Measurements from ENCODE around the gene MRPS34.

The MRPS34 gene

DNA sequence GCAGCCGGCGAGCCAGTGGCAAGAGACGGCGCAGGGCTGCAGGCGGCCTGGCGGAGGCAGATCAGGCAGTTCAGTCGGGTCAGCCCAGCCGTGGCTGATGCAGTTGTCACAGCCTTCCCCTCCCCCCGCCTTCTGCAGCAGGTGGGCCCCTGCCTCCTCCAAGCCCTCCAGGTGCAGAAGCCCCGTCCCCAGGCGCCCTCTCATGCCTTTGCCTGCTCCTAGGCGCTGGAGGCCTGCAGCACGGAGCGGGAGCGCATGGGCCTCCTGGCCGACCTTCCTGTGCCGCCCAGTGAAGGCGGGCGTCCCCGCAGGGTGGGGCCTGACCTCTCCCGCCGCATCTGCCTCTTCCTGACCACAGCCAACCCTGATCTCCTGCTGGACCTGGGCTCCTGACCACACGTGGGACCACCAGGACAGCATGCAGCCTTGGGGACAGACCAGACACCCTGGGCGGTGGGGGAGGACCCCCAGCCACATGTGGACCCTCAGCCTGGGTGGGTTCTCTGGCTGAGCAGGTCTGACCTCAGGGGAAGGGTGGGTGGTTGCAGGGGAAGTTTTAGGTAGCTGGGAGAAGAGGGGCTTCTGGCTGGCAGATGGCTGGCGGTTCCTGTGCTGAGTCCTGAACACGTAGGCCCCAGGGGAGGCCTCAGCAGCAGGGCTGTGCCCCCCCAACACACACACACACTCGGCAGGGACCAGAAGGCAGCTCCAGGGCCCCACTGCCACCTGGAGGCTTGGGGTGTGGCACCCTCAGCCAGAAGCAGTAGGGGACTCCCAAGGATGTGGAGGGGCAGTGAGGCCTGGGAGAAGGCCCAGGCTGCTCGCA is 3.1 kb upstream of the MRPS34 start:
- TF ChIP-seq ZFX (IDR thresholded peaks at IDR 0.05), result no peak
- TF ChIP-seq, protein P1, sequence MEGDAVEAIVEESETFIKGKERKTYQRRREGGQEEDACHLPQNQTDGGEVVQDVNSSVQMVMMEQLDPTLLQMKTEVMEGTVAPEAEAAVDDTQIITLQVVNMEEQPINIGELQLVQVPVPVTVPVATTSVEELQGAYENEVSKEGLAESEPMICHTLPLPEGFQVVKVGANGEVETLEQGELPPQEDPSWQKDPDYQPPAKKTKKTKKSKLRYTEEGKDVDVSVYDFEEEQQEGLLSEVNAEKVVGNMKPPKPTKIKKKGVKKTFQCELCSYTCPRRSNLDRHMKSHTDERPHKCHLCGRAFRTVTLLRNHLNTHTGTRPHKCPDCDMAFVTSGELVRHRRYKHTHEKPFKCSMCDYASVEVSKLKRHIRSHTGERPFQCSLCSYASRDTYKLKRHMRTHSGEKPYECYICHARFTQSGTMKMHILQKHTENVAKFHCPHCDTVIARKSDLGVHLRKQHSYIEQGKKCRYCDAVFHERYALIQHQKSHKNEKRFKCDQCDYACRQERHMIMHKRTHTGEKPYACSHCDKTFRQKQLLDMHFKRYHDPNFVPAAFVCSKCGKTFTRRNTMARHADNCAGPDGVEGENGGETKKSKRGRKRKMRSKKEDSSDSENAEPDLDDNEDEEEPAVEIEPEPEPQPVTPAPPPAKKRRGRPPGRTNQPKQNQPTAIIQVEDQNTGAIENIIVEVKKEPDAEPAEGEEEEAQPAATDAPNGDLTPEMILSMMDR (conservative IDR thresholded peaks at IDR 0.05), result no peak
- no peak overlapping the region for H3K27ac ChIP-seq

DNA sequence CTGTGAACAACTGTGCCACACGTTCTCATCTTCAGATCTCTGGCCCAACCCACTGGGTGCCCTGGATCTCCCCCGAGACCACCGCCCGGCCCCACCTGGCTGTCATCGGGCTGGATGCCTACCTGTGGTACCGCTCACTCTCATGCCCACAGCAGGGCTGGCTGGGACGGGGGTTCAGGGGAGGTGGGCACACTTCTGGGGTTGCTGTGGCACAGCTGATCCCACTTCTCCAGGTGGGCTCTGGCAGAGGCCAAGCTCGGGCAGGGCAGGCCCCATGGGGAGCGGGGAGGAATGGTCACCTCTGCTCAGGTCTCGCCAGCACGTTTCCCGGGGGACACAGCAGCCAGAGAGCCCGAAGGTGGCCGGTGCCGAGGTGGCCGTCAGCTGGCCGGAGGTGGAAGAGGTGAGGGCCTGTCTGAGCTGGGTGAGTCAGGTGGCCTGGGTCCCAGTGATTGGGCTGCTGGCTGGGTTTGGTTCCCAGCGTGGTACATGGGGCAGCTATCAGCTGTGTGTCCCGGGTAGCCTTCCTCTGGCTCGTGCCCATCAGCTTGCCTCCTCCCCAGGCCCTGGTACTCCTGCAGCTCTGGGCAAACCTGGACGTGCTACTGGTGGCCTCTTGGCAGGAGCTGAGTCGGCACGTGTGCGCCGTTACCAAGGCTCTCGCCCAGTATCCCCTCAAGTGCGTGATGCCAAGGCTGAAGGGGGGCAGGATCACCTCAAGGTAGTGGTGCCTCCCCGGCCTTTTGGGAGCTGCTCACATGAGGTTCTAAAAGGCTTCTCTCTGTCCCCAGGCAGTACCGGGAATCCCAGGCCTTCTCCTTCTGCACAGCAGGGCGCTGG is 2.3 kb upstream of the MRPS34 start:
- H3K27ac ChIP-seq, result peak overlapping the region; percentile 94; the same call in 1 of the 2 replicates
- no peak for TF ChIP-seq ZFX (IDR thresholded peaks at IDR 0.05)
- TF ChIP-seq, protein P1 (conservative IDR thresholded peaks at IDR 0.05), result no peak

GRCh38 chr16:1774448-1774780 is 1.5 kb upstream of the MRPS34 start:
- peak overlapping the region; percentile 94 for H3K27ac ChIP-seq
- TF ChIP-seq, protein P1 (conservative IDR thresholded peaks at IDR 0.05), result no peak
- TF ChIP-seq ZFX (IDR thresholded peaks at IDR 0.05), result no peak

GRCh38 chr16:1773703-1774447 is 941 bp upstream of the MRPS34 start:
- TF ChIP-seq, protein P1 (conservative IDR thresholded peaks at IDR 0.05), result peak; percentile 57; the same call in 1 of the 2 replicates
- TF ChIP-seq ZFX (IDR thresholded peaks at IDR 0.05), result no peak; the same call in 1 of the 2 replicates

GRCh38 chr16:1772362-1772907 is 499 bp downstream of the MRPS34 start, which contains the start of gene EME2:
Gene EME2 (plus strand): TSS chr16:1772810. CDS start chr16:1773228, 418 bp downstream.
- H3K27ac ChIP-seq, result peak within 1 kb of the TSS; percentile 94
- TF ChIP-seq, protein P1 (conservative IDR thresholded peaks at IDR 0.05), result no peak
- TF ChIP-seq ZFX (IDR thresholded peaks at IDR 0.05), result no peak

More at GRCh38 chr16:1773703-1774447, 941 bp upstream of the MRPS34 start:
- H3K27ac ChIP-seq, result peak overlapping the region; percentile 94

DNA sequence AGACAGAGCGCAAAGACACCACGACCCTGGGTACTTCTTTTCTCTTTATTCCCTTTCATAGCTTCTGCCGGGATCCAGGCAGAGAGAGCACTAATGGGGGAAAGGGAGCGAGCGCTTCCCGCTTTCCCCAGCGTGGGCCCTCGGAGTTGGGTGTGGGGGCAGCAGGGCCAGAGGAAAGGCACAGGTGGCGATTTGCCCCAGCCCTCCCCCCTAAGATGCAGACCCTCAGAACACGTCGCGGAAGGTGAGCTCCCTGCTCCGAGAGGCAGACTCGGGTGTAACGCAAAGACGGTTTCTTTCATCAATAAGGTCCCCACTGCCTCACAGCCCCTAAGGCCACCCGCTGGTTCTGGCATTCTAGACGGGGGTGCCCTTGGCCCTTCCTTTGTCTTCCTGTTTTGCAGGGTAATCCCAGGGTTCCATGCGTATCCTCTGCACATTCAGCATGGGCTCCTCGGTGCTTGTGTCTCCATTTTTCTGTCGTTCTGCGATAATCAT is 1.0 kb downstream of the MRPS34 start:
- peak overlapping the region; percentile 94 for H3K27ac ChIP-seq
- no peak for TF ChIP-seq ZFX (IDR thresholded peaks at IDR 0.05)
- TF ChIP-seq, protein P1 (conservative IDR thresholded peaks at IDR 0.05), result no peak
